Ovary (tissue), 9 donors: ENCODE results near the gene COG3. TPM values are rescaled to one million over a fixed set of nuclear protein-coding genes. Genes with fewer than 3 reads are reported as not detected.

ENCODE experiments used
- DNase-seq, 5 donors: peaks; one replicate each; pipeline ENCODE4 v3.0.0-alpha.2; 2019 to 2020
- H3K27ac ChIP-seq, 2 donors: fragments of 200-600 bp; one replicate each; pipeline versions ENCODE4 v1.5.1 to v1.8.0; 2019 to 2022
- H3K27me3 ChIP-seq: fragments of 200-600 bp; one replicate; pipeline ENCODE4 v1.8.0; 2022
- H3K36me3 ChIP-seq: fragments of 200-600 bp; sonication (generic); one replicate; pipeline ENCODE4 v1.5.1; 2019
- H3K4me1 ChIP-seq: one replicate; pipeline ENCODE4 v1.8.1; 2013; ENCODE audit warnings: mild to moderate bottlenecking, moderate library complexity; ENCODE audit not compliant: insufficient read depth
- H3K4me3 ChIP-seq: fragments of 200-600 bp; sonication (generic); one replicate; pipeline ENCODE4 v1.5.1; 2017
- H3K9me3 ChIP-seq, 2 donors: fragments of 200-600 bp in 1 of 2; sonication (generic) in 1 of 2; one replicate each; pipeline versions ENCODE4 v1.5.1 to v1.8.1; 2013 to 2019; ENCODE audit warnings: mild to moderate bottlenecking in 1 of 2, moderate library complexity in 1 of 2
- CTCF ChIP-seq, 3 donors: fragments of 450-650 bp in 2 of 3; fragments of 200-600 bp in 1 of 3; IDR thresholded peaks; one replicate each; pipeline versions ENCODE4 v1.5.1 to v1.8.0; 2016 to 2022; ENCODE audit warnings: antibody characterized with exemption in 3 of 3, mild to moderate bottlenecking in 1 of 3
- EP300 ChIP-seq: sonication (generic); formaldehyde crosslinking; IDR thresholded peaks from one replicate; pipeline ENCODE4 v1.6.1; 2017; ENCODE audit warnings: antibody characterized with exemption
- POLR2A ChIP-seq: fragments of 450-650 bp; IDR thresholded peaks from one replicate; pipeline ENCODE4 v1.6.1; 2017; ENCODE audit warnings: antibody characterized with exemption, mild to moderate bottlenecking, moderate library complexity
- WGBS, 3 donors: extraction: QIAGEN DNeasy Blood & Tissue Kit in 1 of 3; methylation state at CpG; one replicate each; pipeline versions ENCODE4 v1.1.5 to v1.1.7; 2013 to 2017; 5-methylcytosine and 5-hydroxymethylcytosine counted together
- intact Hi-C, 4 donors: fragments of 100-400 bp; cut with DNase I; formaldehyde crosslinking; loops; one replicate each; pipeline versions ENCODE4 v1.11.0 to v1.15.1; 2022 to 2023
- polyA plus RNA-seq, 2 donors: library from polyadenylated mRNA; stranded (reverse); fragments of 200-250 nt in 1 of 2; fragments of 350-450 nt in 1 of 2; fragmentation: Illumina TruSeq in 1 of 2; extraction: RNeasy Lipid Tissue Mini Kit (QIAGEN cat#74804) in 1 of 2; gene quantifications; one replicate each; pipeline ENCODE4 v1.2.3, GENCODE V29; 2013 to 2014
- total RNA-seq, 7 donors: library from RNA; depleted of rRNA in 2 of 7; stranded (reverse); fragments of >200 nt in 2 of 7; fragmentation: NEBNext Ultra II Directional in 3 of 7; extraction: Animal tissue kit (Norgen Biotek cat#: 25700) in 3 of 7; gene quantifications; one replicate each; pipeline versions ENCODE4 v1.1.0 to v1.2.4, GENCODE V29; 2016 to 2023
- donor health status: DM: no; HTN: no; CAD: no; lungs with moderate emphysema.
- donor health status: DM: no; HTN: no; CAD: no.
- donor health status: Bipolar disorder and iron deficiency.
- donor health status: DM: yes; HTN: yes; CAD: no.
- donor health status: DM: no; HTN: no; CAD: no.
- donor health status: DM: yes; HTN: yes; CAD: no.

COG3 gene
- total and polyA plus RNA-seq, 9 donors: 17.1 to 37.3 (median 26.9) TPM

DNA sequence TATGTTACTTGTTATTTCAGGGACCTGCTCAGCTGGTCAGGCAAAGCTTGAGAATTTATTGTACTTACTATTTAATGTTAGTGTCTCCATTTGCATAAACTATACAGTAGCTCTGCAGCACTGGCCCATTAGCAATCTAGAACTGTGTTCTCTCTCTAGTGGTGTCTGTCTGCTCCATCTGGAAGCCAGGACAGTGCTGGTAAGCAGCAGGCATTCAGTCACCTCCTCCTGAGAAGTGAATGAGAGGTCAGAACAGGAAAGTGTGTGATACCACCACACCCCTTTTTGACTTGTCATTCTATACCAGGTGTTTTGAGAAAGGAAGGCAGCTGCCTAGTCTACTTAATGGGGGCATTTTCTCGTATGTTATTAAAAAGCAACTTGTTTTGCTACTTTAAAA lies 3.9 kb downstream of the COG3 start:
- 68 to 76% (median 76%) methylated on average over 1 of the region's 1 CpG for WGBS, 3 donors
- H3K4me1 ChIP-seq: peaks cover 15% of the 10 kb centered on the region

GRCh38 chr13:45472171-45472705 lies 7.5 kb downstream of the COG3 start:
- TF ChIP-seq EP300: no peak
- Histone ChIP-seq H3K9me3 (no peaks in the 10 kb centered on the region), H3K4me1 (peaks cover 6% of the 10 kb centered on the region), H3K27ac (no peak overlapping the region), H3K27me3 (no peaks in the 10 kb centered on the region), H3K4me3 (no peak overlapping the region), H3K36me3 (no peaks in the 10 kb centered on the region)
- intact Hi-C loops: no loop called here
- no peak for DNase-seq

More for the DNA sequence above, 3.9 kb downstream of the COG3 start:
- Histone ChIP-seq H3K4me3 (no peak overlapping the region), H3K9me3 (no peaks in the 10 kb centered on the region), H3K27me3 (no peaks in the 10 kb centered on the region), H3K36me3 (no peaks in the 10 kb centered on the region), H3K27ac (no peak overlapping the region)
- DNase-seq: no peak
- no peak for TF ChIP-seq CTCF (IDR thresholded peaks at IDR 0.05)
- TF ChIP-seq POLR2A: no peak
- no peak for TF ChIP-seq EP300
- intact Hi-C loops: loop anchor here in 1 of 4 donors (10.0 kb wide), 1 partner anchor 54 kb away; the partner anchor contains the start of gene SLC25A30

DNA sequence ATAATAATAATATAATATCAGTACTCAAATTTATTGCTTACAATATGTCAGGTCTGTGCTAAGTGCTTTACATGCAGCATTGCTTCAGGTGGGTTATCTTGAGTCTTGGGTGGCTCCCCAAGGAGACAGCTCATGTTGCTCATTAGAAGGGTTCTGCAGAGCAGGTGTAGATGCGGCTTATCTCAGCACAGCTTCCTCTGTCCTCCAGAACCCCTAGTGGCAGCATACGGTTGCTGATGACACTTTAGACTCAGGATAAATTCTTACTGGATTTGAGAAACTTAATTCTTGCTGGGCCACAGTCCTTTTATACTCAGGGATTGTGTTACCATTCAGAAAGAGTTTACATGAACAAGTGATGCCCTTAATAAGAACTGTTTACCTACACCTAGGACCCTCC lies 8.9 kb downstream of the COG3 start:
- Histone ChIP-seq H3K4me1 (peaks cover 4% of the 10 kb centered on the region), H3K27me3 (no peaks in the 10 kb centered on the region), H3K9me3 (no peaks in the 10 kb centered on the region), H3K36me3 (no peaks in the 10 kb centered on the region), H3K27ac (no peak overlapping the region), H3K4me3 (no peak overlapping the region)
- DNase-seq: no peak
- 77 to 88% (median 85%) methylated on average over 2 of the region's 2 CpGs for WGBS, 3 donors
- intact Hi-C loops: no loop called here
- TF ChIP-seq POLR2A (no peak), CTCF (IDR thresholded peaks at IDR 0.05) (no peak), EP300 (no peak)

DNA sequence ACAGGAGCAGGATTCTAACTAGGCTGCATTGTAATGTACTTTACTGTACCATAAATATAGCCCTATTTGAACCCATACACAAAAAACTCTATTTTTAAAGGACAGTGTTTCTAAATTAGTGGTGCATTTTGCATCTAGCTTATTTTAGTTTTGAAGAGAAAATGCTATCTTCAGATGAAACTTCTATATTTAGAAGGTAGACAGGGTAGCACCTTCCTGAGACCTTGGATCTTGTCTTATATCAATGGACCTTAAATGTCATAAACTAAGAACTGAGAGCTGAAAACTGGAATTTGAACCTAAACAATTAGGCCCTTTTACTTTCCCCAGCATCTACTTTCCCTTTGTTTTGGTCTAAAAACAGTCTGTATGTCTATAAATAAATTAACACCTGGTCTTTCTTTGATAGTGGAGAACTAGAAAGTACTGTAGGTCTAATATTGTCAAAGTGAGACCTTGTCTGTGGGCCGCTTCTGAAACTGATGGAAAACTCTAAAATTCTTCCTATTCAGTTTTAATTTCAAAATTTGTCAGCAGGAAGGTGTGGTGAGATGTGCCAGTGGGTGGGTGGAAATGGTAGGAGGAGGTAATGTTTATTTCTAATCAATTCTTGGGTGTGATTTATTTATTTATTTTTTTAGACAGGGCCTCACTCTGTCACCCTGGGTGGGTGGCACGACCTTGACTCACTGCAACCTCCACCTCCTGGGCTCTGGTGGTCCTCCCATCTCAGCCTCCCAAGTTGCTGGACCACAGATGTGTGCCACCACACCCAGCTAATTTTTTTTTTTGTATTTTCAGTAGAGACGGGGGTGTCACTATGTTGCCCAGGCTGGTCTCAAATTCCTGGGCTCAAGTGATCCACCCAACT lies 10.1 kb downstream of the COG3 start:
- Histone ChIP-seq H3K36me3 (no peaks in the 10 kb centered on the region), H3K27me3 (no peaks in the 10 kb centered on the region), H3K9me3 (no peaks in the 10 kb centered on the region), H3K27ac (no peak overlapping the region), H3K4me3 (no peak overlapping the region), H3K4me1 (peaks cover 2% of the 10 kb centered on the region)
- WGBS, 3 donors: 90 to 99% (median 97%) methylated on average over 3 of the region's 3 CpGs
- DNase-seq: no peak
- TF ChIP-seq POLR2A: no peak
- TF ChIP-seq EP300: no peak
- no peak for TF ChIP-seq CTCF (IDR thresholded peaks at IDR 0.05)
- intact Hi-C loops: no loop called here

DNA sequence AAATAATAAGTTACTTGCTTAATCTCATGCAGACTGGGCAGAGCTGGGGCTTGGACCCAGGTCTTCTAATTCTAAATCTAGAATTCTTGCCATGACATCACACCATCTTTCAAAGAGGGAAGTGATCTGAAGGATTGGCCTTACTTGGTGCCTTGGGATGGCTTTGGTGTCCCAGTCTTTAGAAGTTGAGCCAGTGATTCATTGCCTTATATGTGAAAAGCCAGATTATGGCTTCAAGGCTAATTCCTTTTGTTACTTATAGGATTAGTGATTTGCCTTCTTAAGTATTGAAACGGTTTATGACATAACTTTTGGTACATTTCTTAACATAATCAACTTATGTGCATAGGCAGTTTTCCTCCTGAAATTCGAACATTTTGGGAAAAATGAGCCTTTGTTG lies 14.9 kb downstream of the COG3 start:
- TF ChIP-seq CTCF (IDR thresholded peaks at IDR 0.05) (no peak), EP300 (no peak), POLR2A (no peak)

More for the DNA sequence above, 14.9 kb downstream of the COG3 start:
- no peak for DNase-seq
- no peak overlapping the region for H3K4me3 ChIP-seq
- H3K4me1 ChIP-seq: no peaks in the 10 kb centered on the region
- H3K27ac ChIP-seq: no peak overlapping the region
- intact Hi-C loops: no loop called here
- no peaks in the 10 kb centered on the region for H3K27me3 ChIP-seq
- no peaks in the 10 kb centered on the region for H3K9me3 ChIP-seq
- no peaks in the 10 kb centered on the region for H3K36me3 ChIP-seq
- WGBS, 3 donors: 86 to 90% (median 89%) methylated on average over 2 of the region's 2 CpGs
